ENCODE results near the gene MAEA.

MAEA gene

GRCh38 chr4:1285151-1285789, 4.4 kb upstream of the MAEA start:
- Histone ChIP-seq H2AFZ (ENCODE audit: low read depth, low read length) (no peak overlapping the region), H3K4me3 (ENCODE audit: low read length) (no peak overlapping the region), H3K79me2 (ENCODE audit: low read length) (peaks cover 10% of the 10 kb centered on the region), H3K36me3 (replicated peaks; ENCODE audit: low read depth, low read length) (no peaks in the 10 kb centered on the region), H3K4me2 (ENCODE audit: low read length) (no peak overlapping the region), H3K27ac (ENCODE audit: low read length) (no peak overlapping the region), H3K9me3 (ENCODE audit: insufficient read depth, low read length) (0 out of 2 replicates have a peak, but pooled peaks cover 4% of the 10 kb centered on the region), H4K20me1 (ENCODE audit: insufficient read depth, low read length) (no peaks in the 10 kb centered on the region), H3K4me1 (ENCODE audit: low read length) (peaks cover 4% of the 10 kb centered on the region), H3K27me3 (ENCODE audit: low read depth, low read length) (no peaks in the 10 kb centered on the region), H3K9ac (ENCODE audit: low read length) (no peak overlapping the region)
- TF ChIP-seq EZH2phosphoT487 (IDR thresholded peaks at IDR 0.05; ENCODE audit: low read depth) (no peak), CTCF (IDR thresholded peaks at IDR 0.05; ENCODE audit: low read depth, low read length) (no peak)

GRCh38 chr4:1285790-1286553, 3.7 kb upstream of the MAEA start:
- Histone ChIP-seq H3K27me3 (ENCODE audit: low read depth, low read length) (no peaks in the 10 kb centered on the region), H3K9me3 (ENCODE audit: insufficient read depth, low read length) (0 out of 2 replicates have a peak, but pooled peaks cover 4% of the 10 kb centered on the region), H3K9ac (ENCODE audit: low read length) (no peak overlapping the region), H4K20me1 (ENCODE audit: insufficient read depth, low read length) (peaks cover 3% of the 10 kb centered on the region; the same call in 1 of the 2 replicates), H3K4me3 (ENCODE audit: low read length) (no peak overlapping the region), H3K36me3 (replicated peaks; ENCODE audit: low read depth, low read length) (no peaks in the 10 kb centered on the region), H3K4me2 (ENCODE audit: low read length) (no peak overlapping the region), H2AFZ (ENCODE audit: low read depth, low read length) (no peak overlapping the region), H3K4me1 (ENCODE audit: low read length) (peaks cover 6% of the 10 kb centered on the region), H3K27ac (ENCODE audit: low read length) (no peak overlapping the region), H3K79me2 (ENCODE audit: low read length) (peaks cover 17% of the 10 kb centered on the region)
- TF ChIP-seq CTCF (IDR thresholded peaks at IDR 0.05; ENCODE audit: low read depth, low read length) (0 out of 2 replicates have a peak, but pooled peaks have one; percentile 15), EZH2phosphoT487 (IDR thresholded peaks at IDR 0.05; ENCODE audit: low read depth) (no peak)

GRCh38 chr4:1288786-1289185, 905 bp upstream of the MAEA start:
- Histone ChIP-seq H2AFZ (ENCODE audit: low read depth, low read length) (no peak overlapping the region), H3K9ac (ENCODE audit: low read length) (peak overlapping the region; percentile 86), H3K9me3 (ENCODE audit: insufficient read depth, low read length) (0 out of 2 replicates have a peak, but pooled peaks cover 4% of the 10 kb centered on the region), H3K27me3 (ENCODE audit: low read depth, low read length) (no peaks in the 10 kb centered on the region), H3K4me2 (ENCODE audit: low read length) (peak overlapping the region; percentile 77), H3K4me3 (ENCODE audit: low read length) (peak overlapping the region; percentile 93), H3K4me1 (ENCODE audit: low read length) (peaks cover 22% of the 10 kb centered on the region), H3K27ac (ENCODE audit: low read length) (no peak overlapping the region), H3K36me3 (replicated peaks; ENCODE audit: low read depth, low read length) (no peaks in the 10 kb centered on the region), H3K79me2 (ENCODE audit: low read length) (peaks cover 45% of the 10 kb centered on the region), H4K20me1 (ENCODE audit: insufficient read depth, low read length) (peaks cover 25% of the 10 kb centered on the region)
- TF ChIP-seq CTCF (IDR thresholded peaks at IDR 0.05; ENCODE audit: low read depth, low read length), result no peak

Measured in OCI-LY3 (cell line).